ENCODE data around the gene FASTK.

DNA sequence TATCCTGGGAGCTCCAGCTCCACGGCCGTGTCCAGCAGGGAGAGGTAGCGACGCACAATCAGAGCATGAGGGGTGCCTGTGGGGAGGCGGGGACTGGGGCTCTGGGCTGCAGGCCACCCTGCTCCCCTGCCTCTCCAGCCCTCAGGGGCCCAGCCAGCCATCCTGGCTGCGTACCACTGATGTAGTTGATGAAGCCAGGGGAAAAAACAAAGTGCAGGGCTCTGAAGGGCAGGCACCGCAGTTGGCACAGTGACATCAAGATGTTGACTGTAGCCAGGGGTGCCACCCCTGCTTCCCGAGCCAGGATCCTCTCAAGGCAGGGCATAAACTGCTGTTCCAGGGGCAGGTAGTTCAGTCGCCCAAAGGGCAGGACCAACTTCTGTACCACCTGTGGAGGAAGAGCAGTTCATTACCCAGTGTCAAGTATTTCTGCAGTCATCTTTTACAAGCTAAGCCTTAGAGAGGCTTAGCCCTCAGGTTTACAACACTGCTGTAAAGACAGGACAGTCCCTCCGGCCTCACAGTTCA, 2.8 kb downstream of the FASTK start:
- TF ChIP-seq EP300 (IDR thresholded peaks at IDR 0.05) (no peak), CTCF (IDR thresholded peaks at IDR 0.05) (no peak)
